GM23248 (cell line): Measurements from ENCODE around the gene ZFPL1.

Experiments used
- EZH2 ChIP-seq: fragments of 200-600 bp; sonication (generic); IDR thresholded peaks from 2 replicates; pipeline ENCODE4 v1.6.1; 2018; ENCODE audit warnings: antibody characterized with exemption, mild to moderate bottlenecking; ENCODE audit not compliant: insufficient read depth, poor library complexity, severe bottlenecking
- EZH2phosphoT487 ChIP-seq: fragments of 200-600 bp; sonication (generic); IDR thresholded peaks from 2 replicates; pipeline ENCODE4 v1.6.1; 2018; ENCODE audit warnings: antibody characterized with exemption, moderate library complexity, mild to moderate bottlenecking, low read depth; ENCODE audit not compliant: insufficient read depth

DNA sequence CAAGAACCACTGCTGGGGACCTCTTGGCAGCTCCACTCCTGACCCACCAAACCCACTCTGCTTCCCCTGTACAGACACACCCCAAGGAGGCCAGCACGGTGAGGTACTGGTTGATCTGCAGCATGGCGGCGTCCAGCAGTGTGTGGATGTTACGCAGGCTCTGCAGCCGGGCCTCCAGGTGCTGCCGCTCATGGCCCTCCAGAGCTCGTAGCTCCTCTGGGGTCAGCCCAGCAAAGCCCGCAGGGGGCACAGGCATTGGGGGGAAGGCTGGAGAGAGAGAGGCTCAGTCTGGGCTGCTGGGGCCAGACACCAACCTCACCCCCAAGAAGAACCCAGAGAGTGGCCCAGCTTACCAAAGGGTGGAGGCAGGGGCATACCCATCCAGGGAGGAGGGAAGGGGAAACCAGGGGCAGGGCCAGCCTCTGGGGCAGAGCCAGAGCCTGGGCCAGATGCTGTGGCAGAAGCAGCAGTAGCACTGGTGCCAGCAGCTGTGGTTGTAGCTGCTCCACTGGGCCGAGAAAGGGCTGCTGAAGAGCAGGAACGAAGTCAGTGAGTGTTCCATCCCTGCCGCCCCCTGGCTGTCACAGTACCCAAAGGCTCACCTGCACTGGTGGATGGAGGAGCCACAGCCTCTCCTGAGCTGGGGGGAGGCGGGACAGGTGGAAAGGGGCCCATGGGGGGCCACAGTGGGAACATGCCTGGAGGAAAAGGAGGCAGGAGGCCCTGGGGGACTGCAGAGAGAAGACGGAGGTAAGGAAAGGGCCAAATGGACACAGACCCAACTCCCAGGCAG, 45.8 kb downstream of the ZFPL1 start:
- TF ChIP-seq EZH2phosphoT487, result no peak
- TF ChIP-seq EZH2, result no peak
